Spinal cord (tissue), 10 donors: Measurements from ENCODE around the gene SH3RF2. TPM values are rescaled to one million over a fixed set of nuclear protein-coding genes. Genes with fewer than 3 reads are reported as not detected.

Source experiments
- DNase-seq, 6 donors: peaks; one replicate each; pipeline versions ENCODE4 v3.0.0 to v3.0.0-alpha.2; 2013 to 2015; ENCODE audit warnings: low spot score in 6 of 6, low read depth in 4 of 6
- H3K27ac ChIP-seq: one replicate; pipeline ENCODE4 v1.5.1; 2013; ENCODE audit warnings: low read depth, low read length, control low read depth
- H3K27me3 ChIP-seq: one replicate; pipeline ENCODE4 v1.6.1; 2013; ENCODE audit warnings: low read length; ENCODE audit not compliant: control insufficient read depth, insufficient read depth
- H3K36me3 ChIP-seq: one replicate; pipeline ENCODE4 v1.6.1; 2013; ENCODE audit warnings: low read length; ENCODE audit not compliant: control insufficient read depth, insufficient read depth
- H3K4me1 ChIP-seq: one replicate; pipeline ENCODE4 v1.6.1; 2013; ENCODE audit warnings: low read length; ENCODE audit not compliant: control insufficient read depth, insufficient read depth
- H3K4me3 ChIP-seq: one replicate; pipeline ENCODE4 v1.5.1; 2013; ENCODE audit warnings: low read depth, low read length, control low read depth
- H3K9me3 ChIP-seq: one replicate; pipeline ENCODE4 v1.6.1; 2013; ENCODE audit warnings: low read length; ENCODE audit not compliant: control insufficient read depth, insufficient read depth
- WGBS: methylation state at CpG from one replicate; pipeline ENCODE4 v1.1.5; 2013; ENCODE audit warnings: missing lambda C conversion rate; ENCODE audit not compliant: insufficient coverage; 5-methylcytosine and 5-hydroxymethylcytosine counted together
- polyA plus RNA-seq, 2 donors: library from polyadenylated mRNA; unstranded; fragments of 120-200 nt; gene quantifications; one replicate each; pipeline ENCODE4 v1.2.1, GENCODE V29; 2013; ENCODE audit not compliant: insufficient read length in 2 of 2
- total RNA-seq, 2 donors: library from RNA; depleted of rRNA in 1 of 2; stranded (reverse); fragments of 120-200 nt in 1 of 2; fragments of >200 nt in 1 of 2; gene quantifications; one replicate each; pipeline versions ENCODE4 v1.2.3 to v1.2.4, GENCODE V29; 2013 to 2014
- donor health status: healthy.

The SH3RF2 gene
- total and polyA plus RNA-seq, 4 donors: 0.25 to 0.94 (median 0.34) TPM

DNA sequence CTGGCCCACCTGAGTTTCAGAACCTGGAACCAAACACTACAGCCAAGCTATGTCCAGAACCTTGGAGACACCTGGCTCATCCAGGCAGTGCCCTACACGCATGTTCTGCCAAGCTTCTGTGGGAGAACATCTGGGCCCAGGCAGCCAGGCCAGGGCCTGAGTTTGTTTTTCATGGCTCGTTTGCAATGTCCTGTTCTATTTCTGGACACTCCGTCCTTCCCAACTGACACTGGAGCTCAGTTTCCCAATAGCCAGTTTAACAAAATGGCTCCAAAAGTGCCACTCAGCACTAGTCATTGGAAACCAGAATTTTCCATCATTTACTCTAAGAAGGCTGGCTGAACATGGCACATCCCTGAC is 38.6 kb downstream of the SH3RF2 start:
- 89% methylated on average over 3 of the region's 3 CpGs for WGBS
- Histone ChIP-seq H3K27me3 (no peaks in the 10 kb centered on the region), H3K4me1 (no peaks in the 10 kb centered on the region), H3K4me3 (no peak overlapping the region), H3K9me3 (no peaks in the 10 kb centered on the region), H3K27ac (no peak overlapping the region), H3K36me3 (no peaks in the 10 kb centered on the region)
- no peak for DNase-seq

DNA sequence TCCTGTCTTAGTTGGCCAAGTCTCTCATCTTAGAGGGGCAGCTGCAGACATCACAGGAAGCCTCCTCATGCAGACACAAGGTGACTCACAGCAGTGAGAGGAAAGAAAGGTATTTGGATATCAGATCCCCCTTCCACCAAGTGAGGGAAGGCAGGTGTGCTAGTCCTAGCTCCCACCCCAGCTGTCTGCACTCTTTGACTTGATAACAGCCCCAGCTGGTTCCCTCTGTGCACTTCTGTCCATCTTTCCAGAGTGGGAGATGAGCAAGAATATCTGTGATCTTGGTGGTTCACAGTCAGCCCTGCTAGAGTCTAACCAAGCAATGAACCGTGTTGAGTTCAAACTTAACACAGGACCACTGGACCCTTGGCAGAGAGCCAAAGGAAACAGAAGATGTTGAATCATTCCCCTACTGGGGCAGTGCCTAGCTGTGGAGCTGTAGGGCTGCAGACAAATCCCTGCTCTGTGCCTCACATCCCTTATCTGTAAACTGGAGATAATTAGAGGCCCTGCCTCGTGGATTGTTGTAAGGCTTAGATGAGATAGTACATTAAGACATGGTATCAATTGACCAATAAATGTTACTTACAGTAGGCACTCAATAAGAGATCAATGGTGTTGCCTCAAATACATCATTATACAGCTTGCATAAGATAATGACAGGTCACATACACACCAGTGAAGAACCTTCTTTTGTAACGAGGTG is 39.1 kb downstream of the SH3RF2 start:
- Histone ChIP-seq H3K9me3 (no peaks in the 10 kb centered on the region), H3K4me1 (no peaks in the 10 kb centered on the region), H3K27ac (no peak overlapping the region), H3K27me3 (no peaks in the 10 kb centered on the region), H3K36me3 (no peaks in the 10 kb centered on the region), H3K4me3 (no peak overlapping the region)
- WGBS: 60% methylated on average over 1 of the region's 3 CpGs
- DNase-seq: no peak

DNA sequence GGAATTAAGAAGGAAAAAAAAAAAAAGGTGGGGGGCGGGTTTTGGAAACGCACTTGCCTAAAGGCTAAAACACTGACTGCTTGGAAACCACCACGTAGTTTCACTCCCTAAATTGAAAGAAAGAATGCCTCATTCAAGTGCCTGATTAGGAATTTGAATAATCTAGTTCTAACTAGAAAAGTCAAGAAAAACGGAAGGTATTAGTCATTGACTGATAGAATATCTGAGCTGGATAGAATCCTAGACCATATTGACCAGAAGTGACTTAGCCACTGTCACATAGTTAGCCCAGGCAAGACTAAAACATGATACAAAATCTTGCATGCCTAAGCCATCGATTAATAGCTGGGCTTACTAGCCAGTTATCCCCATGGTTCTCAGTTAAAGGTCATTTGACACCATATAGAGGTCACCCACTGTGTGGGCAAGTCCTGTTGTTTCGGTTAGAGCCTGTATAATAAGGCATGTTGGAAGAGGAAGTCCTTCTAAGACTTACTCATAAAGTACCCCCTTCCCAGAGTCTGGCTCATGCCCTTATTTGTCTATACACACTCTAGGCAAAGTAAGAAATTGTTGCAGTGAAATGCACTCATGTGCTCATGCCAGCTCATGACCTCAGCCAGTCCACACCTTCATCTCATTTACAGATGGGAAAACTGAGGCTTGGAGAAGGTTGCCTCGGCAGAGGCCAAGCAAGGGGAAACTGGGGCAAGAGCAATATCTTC is 40.2 kb downstream of the SH3RF2 start:
- 100% methylated on average over 1 of the region's 7 CpGs for WGBS
- Histone ChIP-seq H3K27ac (no peak overlapping the region), H3K4me1 (no peaks in the 10 kb centered on the region), H3K9me3 (no peaks in the 10 kb centered on the region), H3K36me3 (no peaks in the 10 kb centered on the region), H3K4me3 (no peak overlapping the region), H3K27me3 (no peaks in the 10 kb centered on the region)
- DNase-seq: no peak

DNA sequence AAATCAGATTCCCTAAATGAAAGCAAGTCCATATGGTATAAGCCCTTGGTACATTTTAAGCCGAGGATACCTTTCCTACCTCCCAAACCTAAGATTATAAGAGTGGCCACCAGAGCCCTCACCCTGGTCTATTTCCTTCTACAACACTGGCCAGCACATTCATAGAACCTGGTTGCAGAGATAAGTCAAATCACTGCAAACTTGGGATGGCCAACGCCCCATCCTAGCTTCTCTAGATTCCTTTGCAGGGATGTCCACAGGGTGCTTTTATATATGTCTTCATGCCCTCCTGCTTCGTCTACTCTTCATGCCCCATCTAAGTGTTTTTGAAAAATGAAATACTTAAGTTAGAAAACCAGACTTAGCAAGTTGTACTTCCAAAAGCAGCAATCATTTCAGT is 41.8 kb downstream of the SH3RF2 start:
- no peaks in the 10 kb centered on the region for H3K4me1 ChIP-seq
- no peak overlapping the region for H3K4me3 ChIP-seq
- no peak for DNase-seq
- WGBS: 100% methylated on average over 1 of the region's 3 CpGs
- no peaks in the 10 kb centered on the region for H3K36me3 ChIP-seq
- no peaks in the 10 kb centered on the region for H3K27me3 ChIP-seq
- no peak overlapping the region for H3K27ac ChIP-seq
- no peaks in the 10 kb centered on the region for H3K9me3 ChIP-seq

DNA sequence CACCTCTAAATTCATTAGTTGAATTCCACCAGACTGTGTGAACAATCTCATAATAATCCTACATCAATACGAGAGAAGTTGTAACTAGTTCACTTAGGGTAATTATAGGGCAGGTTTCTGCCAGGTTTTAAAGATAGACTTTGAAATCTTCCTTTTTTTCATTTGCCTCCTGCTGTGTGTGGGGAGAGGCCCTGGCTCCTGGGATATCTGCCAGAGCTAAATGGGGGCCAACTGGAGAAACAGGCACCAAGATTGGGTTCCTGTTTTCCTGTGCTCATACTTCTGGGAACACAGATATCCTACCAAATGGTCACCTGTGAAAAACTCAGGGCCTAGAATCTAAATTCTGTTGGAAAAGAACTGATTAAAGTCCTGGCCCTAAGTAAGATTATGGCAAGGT is 42.3 kb downstream of the SH3RF2 start:
- Histone ChIP-seq H3K9me3 (no peaks in the 10 kb centered on the region), H3K27ac (no peak overlapping the region), H3K27me3 (no peaks in the 10 kb centered on the region), H3K36me3 (no peaks in the 10 kb centered on the region), H3K4me1 (no peaks in the 10 kb centered on the region), H3K4me3 (no peak overlapping the region)
- no peak for DNase-seq
- no CpG with 5 or more reads among the region's 1 CpG for WGBS

DNA sequence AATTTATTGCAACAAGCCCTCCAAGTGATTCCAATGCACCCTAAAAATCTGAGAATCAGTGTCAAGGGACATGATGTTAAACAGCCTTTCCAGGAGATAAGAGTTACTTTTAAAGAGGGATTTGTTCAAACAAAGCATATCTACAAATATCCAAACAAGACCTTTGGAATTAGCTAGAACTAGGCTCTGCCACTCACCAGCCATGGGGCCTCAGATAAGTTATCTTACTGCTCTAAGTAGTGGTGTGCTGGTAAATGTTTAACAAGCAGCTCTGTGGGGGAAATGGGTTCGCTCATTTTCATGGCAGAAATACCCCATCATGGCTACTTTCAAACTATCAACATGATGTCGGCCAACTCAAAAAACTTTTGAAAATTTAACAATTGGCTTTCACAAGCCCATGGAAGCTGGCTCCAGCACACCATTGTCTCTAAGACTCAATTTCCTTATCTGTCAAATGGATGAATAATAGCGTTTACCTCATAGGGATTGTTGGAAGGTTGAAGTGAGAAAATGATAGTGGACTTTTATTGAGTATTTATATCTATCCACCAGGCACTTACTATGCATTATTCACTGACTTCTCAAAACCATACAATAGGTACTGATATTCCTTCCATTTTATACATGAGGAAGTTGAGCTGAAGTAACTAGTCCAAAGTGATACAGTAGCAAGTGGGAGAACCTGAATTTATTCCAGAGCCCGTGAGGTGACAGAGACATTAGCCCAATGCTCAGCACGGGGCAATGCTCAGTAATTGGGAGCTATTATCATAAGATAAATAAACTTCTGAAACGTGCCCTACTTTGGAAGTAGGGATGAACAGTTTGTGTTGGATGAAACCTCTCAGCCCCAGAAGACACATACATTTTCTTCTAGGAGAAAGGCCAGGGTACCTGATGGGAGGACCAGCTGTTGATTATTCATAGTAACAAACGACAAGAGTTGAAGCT is 43.2 kb downstream of the SH3RF2 start:
- no peak for DNase-seq
- Histone ChIP-seq H3K27me3 (no peaks in the 10 kb centered on the region), H3K4me3 (no peak overlapping the region), H3K36me3 (no peaks in the 10 kb centered on the region), H3K27ac (no peak overlapping the region), H3K9me3 (no peaks in the 10 kb centered on the region), H3K4me1 (no peaks in the 10 kb centered on the region)
- 80% methylated on average over 1 of the region's 7 CpGs for WGBS

DNA sequence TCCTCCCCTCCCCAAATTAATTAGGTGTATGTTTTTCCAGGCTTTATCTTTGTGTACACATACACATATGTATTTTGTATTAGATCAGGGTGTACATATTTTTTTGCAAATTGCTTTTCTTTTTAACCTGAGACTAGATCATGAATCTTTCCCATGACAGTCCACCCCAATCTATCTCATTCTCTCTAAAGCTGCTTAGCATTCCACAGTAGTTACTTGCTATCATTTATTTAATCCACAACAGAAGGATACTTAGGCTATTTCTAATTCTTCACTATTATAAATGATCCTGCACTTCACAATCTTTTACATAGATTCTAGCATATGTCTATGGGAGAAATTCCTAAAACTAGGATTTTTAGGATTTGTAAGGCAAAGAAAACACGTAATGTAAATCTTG is 43.9 kb downstream of the SH3RF2 start:
- WGBS: no CpG with 5 or more reads among the region's 1 CpG
- Histone ChIP-seq H3K27me3 (no peaks in the 10 kb centered on the region), H3K27ac (no peak overlapping the region), H3K36me3 (no peaks in the 10 kb centered on the region), H3K9me3 (no peaks in the 10 kb centered on the region), H3K4me3 (no peak overlapping the region), H3K4me1 (no peaks in the 10 kb centered on the region)
- no peak for DNase-seq

DNA sequence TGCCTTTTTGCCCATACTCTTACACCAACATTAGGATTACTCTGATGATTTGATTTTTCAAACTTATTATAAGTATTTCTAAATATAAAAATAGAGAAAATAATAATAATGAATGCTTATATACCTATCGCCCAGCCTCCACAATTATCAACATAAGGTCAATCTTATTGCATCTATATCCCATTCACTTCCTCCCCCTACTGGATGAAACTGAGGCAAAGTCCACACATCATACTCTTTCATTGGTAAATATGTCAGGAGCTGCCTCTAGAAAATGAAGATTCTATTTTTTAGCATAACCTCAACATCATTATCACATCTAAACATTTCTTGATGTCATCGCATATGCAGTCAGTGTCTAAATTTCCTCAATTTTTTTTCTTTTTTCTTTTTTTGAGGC is 44.3 kb downstream of the SH3RF2 start:
- no peaks in the 10 kb centered on the region for H3K36me3 ChIP-seq
- no CpG with 5 or more reads among the region's 2 CpGs for WGBS
- H3K27me3 ChIP-seq: no peaks in the 10 kb centered on the region
- no peaks in the 10 kb centered on the region for H3K9me3 ChIP-seq
- no peak overlapping the region for H3K4me3 ChIP-seq
- no peaks in the 10 kb centered on the region for H3K4me1 ChIP-seq
- no peak overlapping the region for H3K27ac ChIP-seq
- DNase-seq: no peak

DNA sequence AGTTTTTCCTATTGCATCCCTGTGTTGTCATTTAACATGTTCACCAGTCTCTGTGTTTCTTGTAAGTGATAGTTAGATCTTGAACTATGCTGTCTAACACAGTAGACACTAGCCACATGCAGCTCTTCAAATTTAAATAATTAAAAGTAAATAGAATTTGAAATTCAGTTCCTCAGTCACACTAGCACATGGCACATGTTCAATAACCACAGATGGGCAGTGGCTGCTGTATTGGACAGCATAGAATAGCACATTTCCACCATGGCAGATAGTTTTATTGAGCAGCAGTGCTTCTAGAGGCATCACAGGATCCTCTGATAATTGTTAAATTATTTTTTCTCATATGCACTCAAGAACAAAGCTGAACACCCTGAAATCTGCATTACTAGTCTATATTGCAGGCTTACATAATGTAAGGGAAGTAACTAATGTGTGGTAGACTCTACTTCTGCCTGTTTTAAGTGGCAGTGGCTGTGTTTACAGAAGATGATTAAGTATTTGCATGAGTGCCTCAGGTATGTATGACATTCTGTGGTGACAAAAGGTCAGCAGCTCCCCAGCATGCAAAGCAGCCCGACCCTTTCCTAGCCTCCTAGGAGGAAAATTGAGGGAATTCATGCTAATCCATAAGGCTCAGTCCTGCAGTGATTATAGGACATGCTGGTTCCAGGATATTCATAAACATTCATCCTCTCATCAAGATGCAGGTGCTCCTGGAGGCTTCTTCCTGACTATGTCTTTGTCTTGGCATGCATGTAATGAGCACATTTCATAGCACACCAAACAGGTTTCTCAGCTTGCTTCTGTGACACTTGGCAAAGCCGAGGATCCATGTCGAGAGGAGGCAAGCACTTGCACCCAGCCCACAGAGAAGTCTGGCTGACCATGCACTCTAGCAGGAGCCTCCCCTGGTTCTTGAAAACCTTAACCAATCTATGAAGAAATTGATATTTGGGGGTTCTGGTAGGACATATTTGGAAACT is 45.5 kb downstream of the SH3RF2 start:
- Histone ChIP-seq H3K27ac (no peak overlapping the region), H3K27me3 (no peaks in the 10 kb centered on the region), H3K4me1 (no peaks in the 10 kb centered on the region), H3K4me3 (no peak overlapping the region), H3K9me3 (no peaks in the 10 kb centered on the region), H3K36me3 (no peaks in the 10 kb centered on the region)
- DNase-seq: peak in 2 of 6 donors; percentile 56 to 83
- 75% methylated on average over 2 of the region's 3 CpGs for WGBS
